Posterior vena cava (tissue), 2 donors: ENCODE data around the gene DIMT1. TPM values are rescaled to one million over a fixed set of nuclear protein-coding genes. Genes with fewer than 3 reads are reported as not detected.

Source experiments
- DNase-seq: peaks from one replicate; pipeline ENCODE4 v3.0.0-alpha.2; 2020; ENCODE audit warnings: low spot score
- intact Hi-C, 2 donors: fragments of 100-400 bp; cut with DNase I; formaldehyde crosslinking; loops; one replicate each; pipeline versions ENCODE4 v1.14.1 to v1.14.2; 2022 to 2023
- total RNA-seq, 2 donors: library from RNA; stranded (reverse); fragmentation: NEBNext Ultra II Directional; extraction: Animal tissue kit (Norgen Biotek cat#: 25700); gene quantifications; one replicate each; pipeline ENCODE4 v1.2.1, GENCODE V29; 2021
- donor health status: DM: yes; HTN: yes; CAD: no.
- donor health status: DM: yes; HTN: yes; CAD: no.

DIMT1 gene
- total RNA-seq, 2 donors from 2014 or later, result 24.8 to 27.1 TPM

GRCh38 chr5:62374090-62374489 lies 29.6 kb downstream of the DIMT1 start:
- DNase-seq, result no peak
- intact Hi-C loops, result no loop called here

- intact Hi-C loops, result no loop called here
- DNase-seq, result no peak
Observed at GRCh38 chr5:62373382-62373781, 30.3 kb downstream of the DIMT1 start.

GRCh38 chr5:62372600-62372999 lies 31.1 kb downstream of the DIMT1 start:
- intact Hi-C loops, result no loop called here
- DNase-seq, result no peak

GRCh38 chr5:62371409-62371808 lies 32.3 kb downstream of the DIMT1 start:
- intact Hi-C loops, result no loop called here

GRCh38 chr5:62369039-62369438 lies 34.7 kb downstream of the DIMT1 start:
- no peak for DNase-seq
- intact Hi-C loops, result no loop called here

More at GRCh38 chr5:62371409-62371808, 32.3 kb downstream of the DIMT1 start:
- no peak for DNase-seq

- intact Hi-C loops, result no loop called here
- no peak for DNase-seq
Observed at GRCh38 chr5:62362701-62363100, 41.0 kb downstream of the DIMT1 start.

GRCh38 chr5:62354028-62354874 lies 49.5 kb downstream of the DIMT1 start:
- intact Hi-C loops, result loop anchor here in 1 of 2 donors (10.0 kb wide), 1 partner anchor 129 kb away; no protein-coding TSS in a partner anchor
- no peak for DNase-seq

GRCh38 chr5:62348723-62349481 lies 54.8 kb downstream of the DIMT1 start:
- intact Hi-C loops, result loop anchor here in 1 of 2 donors (5.0 kb wide), 1 partner anchor 127 kb away; no protein-coding TSS in a partner anchor
- DNase-seq, result no peak

- no peak for DNase-seq
- intact Hi-C loops, result loop anchor here in 1 of 2 donors (5.0 kb wide), 1 partner anchor 126 kb away; no protein-coding TSS in a partner anchor
Observed at GRCh38 chr5:62347928-62348327, 55.8 kb downstream of the DIMT1 start.

- DNase-seq, result no peak
- intact Hi-C loops, result loop anchor here in 1 of 2 donors (5.0 kb wide), 1 partner anchor 124 kb away; no protein-coding TSS in a partner anchor
Observed at GRCh38 chr5:62346748-62347147, 57.0 kb downstream of the DIMT1 start.

- no peak for DNase-seq
- intact Hi-C loops, result no loop called here
Observed at GRCh38 chr5:62343428-62343827, 60.3 kb downstream of the DIMT1 start.

GRCh38 chr5:62342476-62342837 lies 61.2 kb downstream of the DIMT1 start:
- intact Hi-C loops, result no loop called here
- no peak for DNase-seq

GRCh38 chr5:62341783-62342475 lies 61.8 kb downstream of the DIMT1 start:
- no peak for DNase-seq
- intact Hi-C loops, result no loop called here

GRCh38 chr5:62340979-62341378 lies 62.7 kb downstream of the DIMT1 start:
- DNase-seq, result no peak
- intact Hi-C loops, result no loop called here

GRCh38 chr5:62340392-62340791 lies 63.3 kb downstream of the DIMT1 start:
- intact Hi-C loops, result no loop called here
- DNase-seq, result no peak

Other genes with a start within 250 kb of the DIMT1 start
- gene KIF2A, start 97.7 kb downstream of the DIMT1 start, total RNA-seq, result 10 to 100 TPM; 32.3 to 40.2 TPM
- gene IPO11, start 8.9 kb upstream of the DIMT1 start, total RNA-seq, result 10 to 100 TPM; 29.8 to 31.7 TPM
- 1 to 10 TPM; 5.4 to 6.8 TPM for gene LRRC70, start 174.9 kb upstream of the DIMT1 start, total RNA-seq